ENCODE results near the gene CC2D2B. TPM values are rescaled to one million over a fixed set of nuclear protein-coding genes. Genes with fewer than 3 reads are reported as not detected.

Gene CC2D2B, protein sequence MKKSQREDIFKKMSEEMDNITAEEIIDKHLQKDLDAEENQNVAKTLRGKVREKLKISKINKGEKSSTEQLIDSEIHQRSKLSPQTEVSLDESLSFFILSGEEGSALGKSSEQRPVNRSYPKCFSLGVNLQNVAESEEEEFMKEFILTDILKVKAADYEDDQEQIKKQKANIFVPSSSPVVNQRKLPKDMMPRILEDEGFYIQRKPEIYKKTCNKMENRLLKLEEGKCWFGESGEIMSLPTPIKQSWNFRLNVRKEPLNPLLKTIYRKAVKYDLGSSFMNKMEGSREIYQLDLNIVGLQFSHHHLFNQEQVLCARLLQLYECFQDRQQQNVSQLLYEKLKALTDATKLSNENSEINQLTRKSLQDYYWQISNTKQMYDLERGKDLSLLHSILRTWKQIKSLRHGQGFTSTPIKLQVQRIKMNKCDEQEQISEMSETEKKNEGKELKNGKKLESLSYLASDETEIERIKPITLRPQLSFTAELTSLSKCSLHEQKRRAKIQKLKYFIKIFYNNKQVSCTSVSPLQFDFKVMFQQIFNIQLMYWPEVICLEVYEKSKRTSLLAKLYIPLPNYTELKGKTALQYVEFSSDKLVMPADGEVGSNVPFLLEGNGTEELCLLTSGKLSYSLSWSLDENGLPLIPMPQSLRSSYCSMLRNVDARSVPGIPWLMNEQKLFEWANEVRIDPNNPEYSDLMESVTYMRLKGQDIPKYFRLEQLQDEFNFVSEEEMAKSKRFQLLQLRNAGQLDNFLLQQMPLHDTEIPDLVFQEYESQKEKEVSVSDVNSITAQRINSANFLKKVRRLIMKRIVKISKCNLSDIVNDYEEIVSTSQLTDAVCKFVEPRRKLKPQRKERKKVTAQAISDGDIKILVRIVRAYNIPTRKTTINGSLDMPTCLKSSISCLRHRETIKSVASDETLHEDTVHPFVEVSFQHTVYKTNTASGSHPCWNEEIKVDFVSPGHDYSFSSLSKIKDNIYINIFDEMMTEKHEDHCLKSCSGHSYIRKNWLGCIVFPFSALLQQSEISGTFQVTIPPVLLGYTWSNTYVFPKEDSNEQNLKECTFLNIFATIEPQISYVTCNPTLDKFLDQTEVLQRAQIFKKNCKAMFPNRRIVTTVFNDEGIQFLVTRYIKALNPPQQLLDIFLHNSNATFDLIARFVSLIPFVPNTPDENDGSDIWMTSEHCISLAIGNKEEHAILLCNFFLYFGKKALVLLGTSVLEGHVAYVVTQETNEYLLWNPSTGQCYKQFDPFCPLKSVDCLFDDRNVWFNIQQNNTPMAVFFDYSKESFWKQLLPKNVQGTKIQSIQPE (N-terminal part only)
- not detected for total RNA-seq (ENCODE audit: unreplicated experiment)
- long read RNA-seq, partial matches to known transcripts: 0 of 1 reads
- long read RNA-seq, other reads (novel, unspliced or antisense): 1 of 1 reads

DNA sequence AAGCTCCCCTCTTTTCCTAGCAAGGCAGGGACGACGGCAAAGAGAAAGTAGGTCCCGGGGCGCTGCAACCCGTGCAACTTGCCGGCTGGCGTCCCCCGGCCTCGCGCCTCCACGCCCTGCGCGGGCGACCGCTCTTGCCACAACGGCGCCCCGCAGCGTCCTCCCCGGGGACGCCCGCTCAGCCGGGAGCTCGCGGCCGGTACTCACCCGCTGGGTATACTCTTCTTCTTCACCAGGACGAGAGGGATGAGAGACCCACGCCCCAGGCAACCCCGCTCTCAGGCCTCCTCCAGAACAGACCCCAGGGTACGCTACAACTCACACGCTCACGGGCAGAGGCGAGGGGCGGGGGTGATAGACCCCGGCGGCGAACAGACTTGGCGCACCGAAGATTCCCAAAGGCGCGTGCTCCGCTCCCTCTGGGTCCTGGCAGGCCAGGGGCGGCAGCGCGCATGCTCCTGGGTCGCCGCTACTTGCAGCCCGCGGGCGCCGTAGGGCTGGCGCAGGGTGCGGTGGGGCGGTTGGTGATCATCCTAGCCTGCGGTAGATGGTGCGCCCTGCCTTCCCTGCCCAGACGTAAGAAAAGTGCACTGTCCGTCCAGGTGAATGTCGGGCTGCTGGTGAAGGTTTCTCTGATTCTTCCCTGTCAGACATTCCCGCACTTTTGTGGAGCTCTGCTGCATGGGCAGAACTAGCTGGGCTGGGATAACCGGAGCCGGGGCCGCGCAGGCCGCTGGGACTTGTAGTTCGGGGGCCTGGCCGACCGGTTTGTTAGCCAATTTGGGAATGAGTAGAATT lies at the start of gene CC2D2B:
TSS of gene CC2D2B (plus strand) at position 520 of the 798 bp plus-strand sequence. CDS start 3,349 bp downstream, outside the sequence.
- no peaks in the 10 kb centered on the region for H3K27me3 Mint-ChIP-seq (ENCODE audit: unreplicated experiment)
- no peaks in the 10 kb centered on the region for H3K9me3 Mint-ChIP-seq (ENCODE audit: unreplicated experiment)
- TF ChIP-seq, protein P1, sequence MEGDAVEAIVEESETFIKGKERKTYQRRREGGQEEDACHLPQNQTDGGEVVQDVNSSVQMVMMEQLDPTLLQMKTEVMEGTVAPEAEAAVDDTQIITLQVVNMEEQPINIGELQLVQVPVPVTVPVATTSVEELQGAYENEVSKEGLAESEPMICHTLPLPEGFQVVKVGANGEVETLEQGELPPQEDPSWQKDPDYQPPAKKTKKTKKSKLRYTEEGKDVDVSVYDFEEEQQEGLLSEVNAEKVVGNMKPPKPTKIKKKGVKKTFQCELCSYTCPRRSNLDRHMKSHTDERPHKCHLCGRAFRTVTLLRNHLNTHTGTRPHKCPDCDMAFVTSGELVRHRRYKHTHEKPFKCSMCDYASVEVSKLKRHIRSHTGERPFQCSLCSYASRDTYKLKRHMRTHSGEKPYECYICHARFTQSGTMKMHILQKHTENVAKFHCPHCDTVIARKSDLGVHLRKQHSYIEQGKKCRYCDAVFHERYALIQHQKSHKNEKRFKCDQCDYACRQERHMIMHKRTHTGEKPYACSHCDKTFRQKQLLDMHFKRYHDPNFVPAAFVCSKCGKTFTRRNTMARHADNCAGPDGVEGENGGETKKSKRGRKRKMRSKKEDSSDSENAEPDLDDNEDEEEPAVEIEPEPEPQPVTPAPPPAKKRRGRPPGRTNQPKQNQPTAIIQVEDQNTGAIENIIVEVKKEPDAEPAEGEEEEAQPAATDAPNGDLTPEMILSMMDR (IDR thresholded peaks at IDR 0.05; ENCODE audit: partially characterized antibody, unreplicated experiment): no peak
- peak within 1 kb of the TSS; percentile 73 for H3K27ac Mint-ChIP-seq (ENCODE audit: unreplicated experiment)
- DNase-seq: peak; percentile 87
- H3K4me1 Mint-ChIP-seq (ENCODE audit: low read depth, unreplicated experiment): no peaks in the 10 kb centered on the region
- H3K36me3 Mint-ChIP-seq (ENCODE audit: unreplicated experiment): peaks cover 4% of the 10 kb centered on the region
- H3K4me3 Mint-ChIP-seq (ENCODE audit: unreplicated experiment): peak within 1 kb of the TSS; percentile 95

DNA sequence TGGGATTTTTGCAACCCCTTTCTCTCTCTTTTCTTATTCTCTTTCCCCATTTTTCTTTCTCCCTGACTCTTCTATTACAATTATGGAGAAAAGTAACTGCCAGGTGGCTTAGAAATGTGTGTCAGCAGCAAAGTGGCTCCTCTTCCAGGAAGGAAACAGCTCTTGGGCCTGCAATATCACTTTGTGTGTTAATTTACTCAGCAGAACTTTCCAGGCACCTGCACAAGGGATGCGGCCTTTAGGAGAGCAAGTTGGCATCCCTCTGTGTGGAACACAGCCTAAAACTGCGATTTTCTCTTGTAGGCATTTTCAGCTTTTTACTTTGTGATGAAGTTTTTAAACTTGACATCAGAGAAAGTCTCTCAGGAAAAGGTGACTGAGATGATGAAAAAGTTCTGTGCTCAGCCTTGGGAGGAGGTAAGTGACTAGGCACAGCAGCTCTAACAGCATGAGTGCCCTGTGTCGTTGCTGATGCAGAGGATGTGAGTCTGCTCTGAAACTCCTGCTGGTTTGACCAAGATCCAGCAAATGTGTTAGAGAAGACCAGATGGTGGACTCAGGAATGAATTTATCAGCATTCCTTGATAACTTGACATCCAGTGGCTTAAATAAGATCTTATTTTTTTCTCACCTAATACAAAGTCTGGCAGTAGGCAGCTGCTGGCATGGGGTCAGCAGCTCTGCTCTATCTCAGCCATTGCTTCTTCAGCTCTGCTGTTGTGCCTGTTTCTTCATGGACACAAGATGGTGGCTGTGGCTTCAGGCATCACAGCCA lies 47.4 kb upstream of the CC2D2B start:
- no peak overlapping the region for H3K27ac Mint-ChIP-seq (ENCODE audit: unreplicated experiment)
- no peak for DNase-seq

DNA sequence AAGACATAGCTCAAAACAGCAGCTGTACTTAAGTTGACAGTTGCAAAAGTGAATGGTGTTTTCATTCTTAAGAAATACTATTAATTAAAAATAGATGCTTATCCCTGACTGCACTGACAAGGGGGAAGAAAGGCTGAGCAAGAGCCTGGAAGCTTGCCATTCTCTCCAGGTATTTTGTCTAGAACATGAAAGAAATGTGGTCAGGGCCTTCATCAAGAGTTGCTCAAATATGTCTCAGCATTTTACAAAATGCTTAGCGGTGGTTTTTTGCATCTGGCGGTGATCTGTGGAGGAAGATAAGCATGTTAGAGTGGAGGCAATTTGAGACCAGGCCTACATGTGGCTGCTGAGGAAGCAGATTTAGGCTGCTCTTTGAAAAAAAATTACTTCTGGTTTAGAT lies 46.4 kb upstream of the CC2D2B start:
- TF ChIP-seq, protein P1 (IDR thresholded peaks at IDR 0.05; ENCODE audit: partially characterized antibody, unreplicated experiment): no peak
- H3K4me1 Mint-ChIP-seq (ENCODE audit: low read depth, unreplicated experiment): peaks cover 8% of the 10 kb centered on the region
- no peaks in the 10 kb centered on the region for H3K36me3 Mint-ChIP-seq (ENCODE audit: unreplicated experiment)

More for the DNA sequence above, 47.4 kb upstream of the CC2D2B start:
- no peaks in the 10 kb centered on the region for H3K36me3 Mint-ChIP-seq (ENCODE audit: unreplicated experiment)
- H3K9me3 Mint-ChIP-seq (ENCODE audit: unreplicated experiment): peaks cover 1% of the 10 kb centered on the region
- TF ChIP-seq, protein P1 (IDR thresholded peaks at IDR 0.05; ENCODE audit: partially characterized antibody, unreplicated experiment): no peak
- H3K27me3 Mint-ChIP-seq (ENCODE audit: unreplicated experiment): no peaks in the 10 kb centered on the region
- no peak overlapping the region for H3K4me3 Mint-ChIP-seq (ENCODE audit: unreplicated experiment)
- H3K4me1 Mint-ChIP-seq (ENCODE audit: low read depth, unreplicated experiment): peaks cover 8% of the 10 kb centered on the region

More for the DNA sequence above, 46.4 kb upstream of the CC2D2B start:
- no peak overlapping the region for H3K4me3 Mint-ChIP-seq (ENCODE audit: unreplicated experiment)
- H3K9me3 Mint-ChIP-seq (ENCODE audit: unreplicated experiment): peaks cover 1% of the 10 kb centered on the region
- no peak for DNase-seq
- H3K27ac Mint-ChIP-seq (ENCODE audit: unreplicated experiment): no peak overlapping the region
- no peaks in the 10 kb centered on the region for H3K27me3 Mint-ChIP-seq (ENCODE audit: unreplicated experiment)
